Tibial artery (tissue), 4 donors: ENCODE results near the gene BANK1.

Source experiments
- DNase-seq, 2 donors: peaks; one replicate each; pipeline ENCODE4 v3.0.0-alpha.2; 2019
- H3K27ac ChIP-seq, 2 donors: fragments of 200-600 bp; sonication (generic) in 1 of 2; 1 replicate in 1 of 2; 2 replicates in 1 of 2; pipeline ENCODE4 v1.5.1; 2018 to 2019; ENCODE audit warnings: mild to moderate bottlenecking in 1 of 2
- H3K27me3 ChIP-seq, 2 donors: fragments of 200-600 bp; sonication (generic) in 1 of 2; one replicate each; pipeline versions ENCODE4 v1.5.1 to v1.6.0; 2016 to 2019
- H3K36me3 ChIP-seq, 3 donors: fragments of 200-600 bp; sonication (generic) in 2 of 3; one replicate each; pipeline ENCODE4 v1.5.1; 2016 to 2019; ENCODE audit warnings: mild to moderate bottlenecking in 2 of 3
- H3K4me1 ChIP-seq, 4 donors: fragments of 200-600 bp; sonication (generic) in 2 of 4; 1 replicate in 3 of 4; 2 replicates in 1 of 4; pipeline ENCODE4 v1.5.1; 2016 to 2019
- H3K4me3 ChIP-seq, 2 donors: fragments of 200-600 bp; sonication (generic) in 1 of 2; 1 replicate in 1 of 2; 2 replicates in 1 of 2; pipeline ENCODE4 v1.5.1; 2018 to 2019; ENCODE audit warnings: mild to moderate bottlenecking in 2 of 2
- H3K9me3 ChIP-seq, 3 donors: fragments of 200-600 bp; sonication (generic) in 1 of 3; one replicate each; pipeline ENCODE4 v1.5.1; 2016 to 2019
- intact Hi-C: fragments of 100-400 bp; cut with DNase I; formaldehyde crosslinking; loops from one replicate; pipeline ENCODE4 v1.15.0; 2023; ENCODE audit warnings: low total_unique reads
- TF ChIP-seq, protein P1 (sequence below), 2 experiments: fragments of 200-600 bp in 1 of 2; fragments of 450-650 bp in 1 of 2; IDR thresholded peaks; one replicate each; pipeline ENCODE4 v1.5.1; 2017 to 2019; ENCODE audit warnings: antibody characterized with exemption in 2 of 2, mild to moderate bottlenecking in 1 of 2, moderate library complexity in 1 of 2

The BANK1 gene

DNA sequence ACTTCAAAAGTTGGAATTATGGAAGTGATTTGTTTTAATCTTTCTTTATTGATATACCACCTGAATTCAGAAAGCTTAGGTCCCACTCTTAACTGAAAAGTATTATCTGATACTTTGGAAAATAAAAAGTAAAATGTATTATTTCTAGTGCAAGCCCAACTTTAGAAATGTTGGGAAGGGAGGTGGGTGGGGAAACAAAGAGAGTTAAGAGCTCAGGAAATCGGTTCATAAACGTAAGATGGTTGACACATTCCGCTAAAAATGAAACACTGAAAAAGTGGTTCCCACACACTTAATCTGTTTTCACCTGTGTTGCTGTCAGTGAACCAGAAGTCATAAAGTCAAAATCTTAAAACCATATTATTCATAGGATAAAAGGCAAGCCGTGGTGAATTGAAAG is 237.4 kb downstream of the BANK1 start:
- H3K4me3 ChIP-seq, result no peak overlapping the region
- no peak overlapping the region for H3K27ac ChIP-seq
- intact Hi-C loops, result no loop called here
- TF ChIP-seq, protein P1, sequence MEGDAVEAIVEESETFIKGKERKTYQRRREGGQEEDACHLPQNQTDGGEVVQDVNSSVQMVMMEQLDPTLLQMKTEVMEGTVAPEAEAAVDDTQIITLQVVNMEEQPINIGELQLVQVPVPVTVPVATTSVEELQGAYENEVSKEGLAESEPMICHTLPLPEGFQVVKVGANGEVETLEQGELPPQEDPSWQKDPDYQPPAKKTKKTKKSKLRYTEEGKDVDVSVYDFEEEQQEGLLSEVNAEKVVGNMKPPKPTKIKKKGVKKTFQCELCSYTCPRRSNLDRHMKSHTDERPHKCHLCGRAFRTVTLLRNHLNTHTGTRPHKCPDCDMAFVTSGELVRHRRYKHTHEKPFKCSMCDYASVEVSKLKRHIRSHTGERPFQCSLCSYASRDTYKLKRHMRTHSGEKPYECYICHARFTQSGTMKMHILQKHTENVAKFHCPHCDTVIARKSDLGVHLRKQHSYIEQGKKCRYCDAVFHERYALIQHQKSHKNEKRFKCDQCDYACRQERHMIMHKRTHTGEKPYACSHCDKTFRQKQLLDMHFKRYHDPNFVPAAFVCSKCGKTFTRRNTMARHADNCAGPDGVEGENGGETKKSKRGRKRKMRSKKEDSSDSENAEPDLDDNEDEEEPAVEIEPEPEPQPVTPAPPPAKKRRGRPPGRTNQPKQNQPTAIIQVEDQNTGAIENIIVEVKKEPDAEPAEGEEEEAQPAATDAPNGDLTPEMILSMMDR (IDR thresholded peaks at IDR 0.05), result no peak
- no peaks in the 10 kb centered on the region for H3K36me3 ChIP-seq
- H3K4me1 ChIP-seq, result no peaks in the 10 kb centered on the region
- DNase-seq, result no peak
- H3K9me3 ChIP-seq, result no peaks in the 10 kb centered on the region
- no peaks in the 10 kb centered on the region for H3K27me3 ChIP-seq

DNA sequence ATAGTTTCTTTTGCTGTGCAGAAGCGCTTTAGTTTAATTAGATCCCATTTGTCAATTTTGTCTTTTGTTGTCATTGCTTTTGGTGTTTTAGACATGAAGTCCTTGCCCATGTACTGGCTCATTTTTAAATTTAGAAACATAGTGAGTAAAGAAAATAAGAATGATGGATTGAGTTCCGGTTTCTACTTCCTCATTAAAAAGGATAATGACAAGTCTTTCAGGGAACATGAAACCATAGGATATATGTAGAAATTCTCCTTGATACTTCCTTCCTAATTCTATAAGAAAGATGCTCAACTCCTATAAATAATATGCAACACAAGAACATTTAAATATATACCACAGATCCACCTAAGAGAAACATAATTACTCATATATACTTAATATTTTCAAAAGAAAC is 240.9 kb downstream of the BANK1 start:
- no peaks in the 10 kb centered on the region for H3K27me3 ChIP-seq
- no peak for DNase-seq
- no peaks in the 10 kb centered on the region for H3K9me3 ChIP-seq
- no peaks in the 10 kb centered on the region for H3K4me1 ChIP-seq
- H3K4me3 ChIP-seq, result no peak overlapping the region
- intact Hi-C loops, result no loop called here
- no peak overlapping the region for H3K27ac ChIP-seq
- no peaks in the 10 kb centered on the region for H3K36me3 ChIP-seq
- TF ChIP-seq, protein P1 (IDR thresholded peaks at IDR 0.05), result no peak

DNA sequence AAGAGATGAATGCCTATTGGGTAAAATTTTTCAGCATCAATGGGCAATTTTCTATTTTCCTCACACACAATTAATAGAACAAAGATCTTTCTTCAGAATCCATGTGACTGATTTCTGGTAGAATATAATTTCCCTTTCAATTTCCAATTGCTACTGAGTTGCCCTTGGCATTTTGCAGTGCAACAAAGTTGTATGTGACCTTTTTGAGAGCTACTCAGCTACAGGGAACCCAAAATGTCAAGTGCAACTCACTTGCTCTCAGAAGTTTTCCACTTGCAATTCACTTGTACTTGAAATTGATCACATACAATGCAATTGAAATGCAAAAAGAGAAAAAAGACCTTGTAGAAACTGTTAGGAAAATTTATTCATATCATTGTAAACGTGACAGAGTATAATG is 245.5 kb downstream of the BANK1 start:
- intact Hi-C loops, result no loop called here
- H3K4me1 ChIP-seq, result no peaks in the 10 kb centered on the region
- no peak overlapping the region for H3K4me3 ChIP-seq
- TF ChIP-seq, protein P1 (IDR thresholded peaks at IDR 0.05), result no peak
- H3K27ac ChIP-seq, result no peak overlapping the region
- no peak for DNase-seq
- no peaks in the 10 kb centered on the region for H3K36me3 ChIP-seq
- no peaks in the 10 kb centered on the region for H3K27me3 ChIP-seq
- H3K9me3 ChIP-seq, result no peaks in the 10 kb centered on the region

DNA sequence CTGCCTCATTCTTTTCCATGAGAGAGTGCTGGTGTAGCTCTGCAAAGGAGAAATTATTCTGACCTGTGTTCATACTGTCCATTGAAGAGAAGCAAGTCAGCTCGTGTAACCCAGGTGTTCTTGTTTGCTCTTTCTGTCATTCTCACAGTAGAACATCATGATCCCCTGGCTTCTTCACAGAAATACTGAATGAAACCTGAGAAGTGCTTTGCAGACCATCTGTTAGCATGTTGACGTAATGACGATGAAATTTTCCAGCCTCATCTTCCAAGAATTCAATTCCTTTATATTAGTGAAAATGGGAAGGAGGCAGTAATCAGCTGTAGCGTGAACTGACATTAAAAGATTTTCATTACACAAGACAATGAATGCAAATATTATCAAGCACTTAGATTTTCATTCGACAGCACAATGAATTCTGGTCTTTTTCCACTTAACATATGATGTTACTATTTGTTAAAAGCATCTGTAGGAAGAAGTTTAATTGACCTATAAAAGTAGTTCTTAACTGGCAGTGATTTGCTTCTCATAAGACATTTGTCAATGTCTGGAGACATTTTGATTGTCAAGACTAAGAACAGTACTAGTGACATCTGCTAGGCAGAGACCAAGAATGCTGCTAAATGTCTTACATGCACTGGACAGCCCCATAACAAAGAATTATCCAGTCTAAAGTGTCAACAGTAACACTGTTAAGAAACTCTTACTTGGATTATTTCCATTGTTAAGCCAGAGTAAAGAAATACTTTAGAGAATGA is 246.3 kb downstream of the BANK1 start:
- Histone ChIP-seq H3K27me3 (no peaks in the 10 kb centered on the region), H3K4me1 (no peaks in the 10 kb centered on the region), H3K4me3 (no peak overlapping the region), H3K9me3 (no peaks in the 10 kb centered on the region), H3K36me3 (no peaks in the 10 kb centered on the region), H3K27ac (no peak overlapping the region)
- DNase-seq, result no peak
- intact Hi-C loops, result no loop called here
- TF ChIP-seq, protein P1 (IDR thresholded peaks at IDR 0.05), result no peak

DNA sequence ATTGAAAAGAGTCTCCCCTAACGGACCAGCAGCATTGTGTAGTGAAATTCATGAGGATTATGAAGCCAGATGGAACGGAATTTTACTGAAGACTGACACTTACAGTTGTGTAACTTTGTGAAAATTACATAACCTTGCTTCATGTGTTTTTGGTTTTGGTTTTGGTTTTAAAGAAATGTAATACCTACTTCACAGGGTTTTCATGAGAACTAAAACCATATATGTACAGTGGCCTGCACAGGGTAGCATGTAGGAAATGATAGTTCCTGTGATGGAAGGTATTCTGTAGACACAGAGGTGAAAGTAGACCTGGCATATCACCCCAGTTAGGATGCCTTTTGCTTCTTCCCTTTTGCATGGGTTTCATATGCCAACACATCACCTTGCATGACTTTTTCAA is 247.0 kb downstream of the BANK1 start:
- H3K4me3 ChIP-seq, result no peak overlapping the region
- H3K27me3 ChIP-seq, result no peaks in the 10 kb centered on the region
- no peaks in the 10 kb centered on the region for H3K36me3 ChIP-seq
- H3K4me1 ChIP-seq, result no peaks in the 10 kb centered on the region
- TF ChIP-seq, protein P1 (IDR thresholded peaks at IDR 0.05), result no peak
- no peak for DNase-seq
- intact Hi-C loops, result no loop called here
- no peaks in the 10 kb centered on the region for H3K9me3 ChIP-seq
- H3K27ac ChIP-seq, result no peak overlapping the region
